ENCODE data around the gene NFAT5. TPM values are rescaled to one million over a fixed set of nuclear protein-coding genes. Genes with fewer than 3 reads are reported as not detected.
"Not testable (repeated sequence)": the region's sequence is repeated elsewhere in the genome, so short reads cannot be mapped to it uniquely, and the experiment has no call there.

The NFAT5 gene
- total and polyA plus RNA-seq, 9 donors = 8.2 to 47.9 (median 37.0) TPM

GRCh38 chr16:69724981-69725479 is 159.3 kb downstream of the NFAT5 start:
- H3K9me3 ChIP-seq = no peaks in the 10 kb centered on the region
- no peak for TF ChIP-seq CTCF (IDR thresholded peaks at IDR 0.05)
- TF ChIP-seq EP300 (IDR thresholded peaks at IDR 0.05) = no peak
- TF ChIP-seq POLR2A (IDR thresholded peaks at IDR 0.05) = no peak
- H3K27ac ChIP-seq = no peak overlapping the region
- peak in 1 of 5 donors; percentile 5 for DNase-seq
- WGBS, 3 donors = 67 to 72% (median 67%) methylated on average over 6 of the region's 6 CpGs
- intact Hi-C loops (cut with DNase I) = no loop called here
- no peak overlapping the region for H3K4me3 ChIP-seq
- peaks cover 7% of the 10 kb centered on the region for H3K4me1 ChIP-seq (ENCODE audit: insufficient read depth)
- no peaks in the 10 kb centered on the region for H3K36me3 ChIP-seq
- no peaks in the 10 kb centered on the region for H3K27me3 ChIP-seq

GRCh38 chr16:69725480-69726312 is 159.9 kb downstream of the NFAT5 start:
- TF ChIP-seq CTCF (IDR thresholded peaks at IDR 0.05) = no peak
- TF ChIP-seq EP300 (IDR thresholded peaks at IDR 0.05) = no peak
- TF ChIP-seq POLR2A (IDR thresholded peaks at IDR 0.05) = no peak
- Histone ChIP-seq H3K27me3 (no peaks in the 10 kb centered on the region), H3K4me1 (ENCODE audit: insufficient read depth) (peaks cover 7% of the 10 kb centered on the region), H3K9me3 (no peaks in the 10 kb centered on the region), H3K36me3 (no peaks in the 10 kb centered on the region), H3K4me3 (peak overlapping the region; percentile 51), H3K27ac (peak overlapping the region in 1 of 2 donors; percentile 68)
- intact Hi-C loops (cut with DNase I) = no loop called here
- 53 to 61% (median 58%) methylated on average over 32 of the region's 32 CpGs for WGBS, 3 donors
- no peak for DNase-seq

- Histone ChIP-seq H3K36me3 (no peaks in the 10 kb centered on the region), H3K27ac (peak within 1 kb of the TSS in 1 of 2 donors; percentile 68), H3K27me3 (no peaks in the 10 kb centered on the region), H3K9me3 (no peaks in the 10 kb centered on the region), H3K4me3 (peak within 1 kb of the TSS; percentile 51), H3K4me1 (ENCODE audit: insufficient read depth) (peaks cover 7% of the 10 kb centered on the region)
- TF ChIP-seq POLR2A (IDR thresholded peaks at IDR 0.05) (peak; percentile 13), CTCF (IDR thresholded peaks at IDR 0.05) (no peak)
- 0 to 1% (median 1%) methylated on average over 25 to 31 of the region's 31 CpGs for WGBS, 3 donors
- peak; percentile 87 to 93 (median 90) for DNase-seq
- intact Hi-C loops (cut with DNase I) = no loop called here
Observed at GRCh38 chr16:69726313-69727060, 160.7 kb downstream of the NFAT5 start, which contains the start of gene NQO1. TSS of gene NQO1 (minus strand) at chr16:69726560. CDS start at chr16:69726439, 121 bp downstream.

GRCh38 chr16:69727916-69728270 is 162.1 kb downstream of the NFAT5 start:
- Histone ChIP-seq H3K36me3 (no peaks in the 10 kb centered on the region), H3K27ac (no peak overlapping the region), H3K27me3 (no peaks in the 10 kb centered on the region), H3K9me3 (no peaks in the 10 kb centered on the region), H3K4me1 (ENCODE audit: insufficient read depth) (peaks cover 7% of the 10 kb centered on the region), H3K4me3 (no peak overlapping the region)
- TF ChIP-seq EP300 (IDR thresholded peaks at IDR 0.05) (no peak), CTCF (IDR thresholded peaks at IDR 0.05) (no peak), POLR2A (IDR thresholded peaks at IDR 0.05) (no peak)
- peak in 2 of 5 donors; percentile 39 to 40 for DNase-seq
- intact Hi-C loops (cut with DNase I) = no loop called here
- WGBS, 3 donors = 88 to 91% (median 89%) methylated on average over 5 of the region's 5 CpGs

- H3K36me3 ChIP-seq; H3K4me1 ChIP-seq (ENCODE audit: insufficient read depth); H3K27ac ChIP-seq; H3K9me3 ChIP-seq; intact Hi-C loops (cut with DNase I); H3K4me3 ChIP-seq; DNase-seq; H3K27me3 ChIP-seq: not testable (repeated sequence)
- WGBS, 3 donors = 68 to 91% (median 90%) methylated on average over 4 of the region's 4 CpGs
Observed at GRCh38 chr16:69729030-69729429, 163.3 kb downstream of the NFAT5 start.

GRCh38 chr16:69731280-69731679 is 165.5 kb downstream of the NFAT5 start:
- H3K4me3 ChIP-seq; DNase-seq; H3K9me3 ChIP-seq; H3K4me1 ChIP-seq (ENCODE audit: insufficient read depth); intact Hi-C loops (cut with DNase I); H3K27me3 ChIP-seq; H3K27ac ChIP-seq; H3K36me3 ChIP-seq: not testable (repeated sequence)
- 76 to 90% (median 76%) methylated on average over 5 of the region's 5 CpGs for WGBS, 3 donors

Data from ovary (tissue), 9 donors.